ENCODE measurements around the gene CNPY4.

Gene CNPY4

GRCh38 chr7:100167912-100168323, 48.5 kb downstream of the CNPY4 start:
- no peak for DNase-seq (ENCODE audit: low spot score)

GRCh38 chr7:100169147-100169850, 49.9 kb downstream of the CNPY4 start:
- DNase-seq (ENCODE audit: low spot score), result no peak

GRCh38 chr7:100170101-100170897, 50.9 kb downstream of the CNPY4 start:
- DNase-seq (ENCODE audit: low spot score), result no peak

- DNase-seq (ENCODE audit: low spot score), result no peak
These were observed 51.8 kb downstream of the CNPY4 start for GRCh38 chr7:100171087-100171681.

GRCh38 chr7:100171840-100172239, 52.4 kb downstream of the CNPY4 start:
- no peak for DNase-seq (ENCODE audit: low spot score)

- no peak for DNase-seq (ENCODE audit: low spot score)
These were observed 54.5 kb downstream of the CNPY4 start for GRCh38 chr7:100173806-100174495.

- no peak for DNase-seq (ENCODE audit: low spot score)
These were observed 55.1 kb downstream of the CNPY4 start for GRCh38 chr7:100174582-100174981.
